K562 (cell line): Measurements from ENCODE around the gene NOL4L.

Experiments used
- POLR2AphosphoS5 ChIP-seq: IDR thresholded peaks from 2 replicates; pipeline ENCODE4 v1.6.1; 2011; ENCODE audit warnings: mild to moderate bottlenecking, low read depth, low read length, moderate library complexity; ENCODE audit not compliant: control insufficient read depth, insufficient read depth
- ZNF140 ChIP-seq: fragments of 250-450 bp; sonication (Bioruptor Pico); IDR thresholded peaks from 2 replicates; pipeline ENCODE4 v1.8.0; 2021; ENCODE audit warnings: moderate library complexity, mild to moderate bottlenecking, inconsistent platforms

DNA sequence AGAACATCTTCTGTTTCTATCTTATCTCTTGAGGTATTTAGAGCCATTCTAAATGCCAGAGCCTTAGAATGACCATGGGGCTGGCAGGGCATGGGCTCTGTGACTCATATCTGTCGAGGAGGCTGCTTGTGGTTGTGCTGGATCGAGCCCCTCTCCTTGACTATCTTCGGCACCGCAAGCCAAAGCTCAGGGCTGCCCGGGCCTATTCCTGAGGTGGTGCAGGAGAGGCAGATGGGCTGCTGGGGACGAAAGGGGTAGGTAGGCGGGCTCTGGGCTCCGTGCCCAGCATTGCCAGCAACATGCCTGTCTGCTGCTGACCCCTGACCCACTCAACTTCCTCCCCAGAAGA lies 89.9 kb downstream of the NOL4L start:
- TF ChIP-seq ZNF140 (no peak), POLR2AphosphoS5 (no peak)
